Measurements from ENCODE around the gene PPP2R5C. TPM values are rescaled to one million over a fixed set of nuclear protein-coding genes. Genes with fewer than 3 reads are reported as not detected.

PPP2R5C gene
- total RNA-seq, 1 experiment from 2014 or later, result 93.0 TPM

DNA sequence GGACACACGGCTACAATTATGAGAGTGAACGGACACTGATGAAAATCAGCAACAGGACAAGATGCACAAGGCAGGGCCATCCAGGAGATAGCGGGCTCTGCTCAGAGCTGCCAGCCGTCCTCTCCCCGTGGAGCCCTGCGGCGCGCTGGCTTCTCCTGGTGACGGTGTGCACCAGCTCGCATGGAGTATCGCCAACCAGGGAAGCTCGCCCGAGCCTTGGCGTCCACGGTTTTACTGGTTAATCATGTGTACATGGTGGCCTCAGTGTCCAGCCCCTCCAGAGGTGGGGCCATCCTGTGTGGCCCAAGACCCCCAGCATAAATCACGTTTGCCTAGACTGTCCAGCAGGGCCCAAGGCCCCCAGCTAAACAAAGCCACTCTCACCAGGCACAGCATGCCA lies 171.7 kb downstream of the PPP2R5C start:
- H3K4me2 ChIP-seq (ENCODE audit: insufficient read depth, insufficient read length, low read length), result no peak overlapping the region
- H2BK5ac ChIP-seq (ENCODE audit: insufficient read length, low read length), result no peak overlapping the region
- H3K23me2 ChIP-seq (ENCODE audit: insufficient read length, low read depth, low read length, poor library complexity, severe bottlenecking), result no peaks in the 10 kb centered on the region
- H4K8ac ChIP-seq (replicated peaks; ENCODE audit: insufficient read length, low read depth, low read length), result no peak overlapping the region
- H3K27me3 Mint-ChIP-seq (ENCODE audit: low read depth), result peaks cover 64% of the 10 kb centered on the region
- no peak overlapping the region for H2BK12ac ChIP-seq (ENCODE audit: insufficient read length, low read depth, low read length)
- H2BK20ac ChIP-seq (ENCODE audit: low read depth, low read length, poor library complexity, severe bottlenecking), result no peak overlapping the region
- H4K5ac ChIP-seq (ENCODE audit: insufficient read length, low read depth, low read length), result no peak overlapping the region
- DNase-seq, result no peak
- H3K27me3 ChIP-seq (ENCODE audit: insufficient read depth, low read length), result peaks cover 2% of the 10 kb centered on the region; the same call in 1 of the 2 replicates
- H2BK120ac ChIP-seq (ENCODE audit: low read depth, low read length, poor library complexity, severe bottlenecking), result no peak overlapping the region
- H3K4me3 Mint-ChIP-seq, result no peak overlapping the region
- no peaks in the 10 kb centered on the region for H4K20me1 ChIP-seq (ENCODE audit: control insufficient read depth, insufficient read depth, insufficient read length)
- H3K27ac ChIP-seq (ENCODE audit: insufficient read length, low read depth, low read length), result no peak overlapping the region
- no peak for TF ChIP-seq CTCF (conservative IDR thresholded peaks at IDR 0.05)
- H3T11ph ChIP-seq (ENCODE audit: low read length), result no peak overlapping the region
- no peak overlapping the region for H3K18ac ChIP-seq (ENCODE audit: insufficient read length, low read depth, low read length)
- no peak overlapping the region for H4K91ac ChIP-seq (ENCODE audit: insufficient read length, low read depth, low read length)
- no peak overlapping the region for H3K56ac ChIP-seq (ENCODE audit: insufficient read length, low read depth, low read length)
- no CpG with 5 or more reads among the region's 16 CpGs for WGBS (ENCODE audit: extremely low coverage, insufficient read length, low lambda C conversion rate)
- H3K9me3 Mint-ChIP-seq, result no peaks in the 10 kb centered on the region; a peak in 2 of 5 replicates
- H3K79me2 ChIP-seq (ENCODE audit: insufficient read depth, low read length), result no peaks in the 10 kb centered on the region
- no peaks in the 10 kb centered on the region; a peak in 1 of 7 replicates for H3K36me3 Mint-ChIP-seq (ENCODE audit: insufficient read depth in 1 of 3, low read depth in 3 of 3)
- no peaks in the 10 kb centered on the region for H3K9me3 ChIP-seq (ENCODE audit: control insufficient read depth, low read depth, low read length)
- no peaks in the 10 kb centered on the region for H3K4me1 ChIP-seq (ENCODE audit: insufficient read depth, low read length)
- H2BK15ac ChIP-seq (ENCODE audit: low read depth, low read length), result no peak overlapping the region
- H3K4me1 Mint-ChIP-seq, result peaks cover 0 to 2% of the 10 kb centered on the region in 2 experiments; a peak in 2 of 4 replicates
- no peaks in the 10 kb centered on the region for H3K79me1 ChIP-seq (ENCODE audit: insufficient read depth, low read depth, low read length, poor library complexity, severe bottlenecking)
- H3K23ac ChIP-seq (ENCODE audit: insufficient read length, low read depth, low read length), result no peak overlapping the region
- no peak overlapping the region for H2AFZ ChIP-seq (ENCODE audit: low read length)
- H2AK5ac ChIP-seq (ENCODE audit: insufficient read length, low read length), result no peak overlapping the region
- no peak overlapping the region for H3K27ac Mint-ChIP-seq
- H3K14ac ChIP-seq (ENCODE audit: insufficient read depth, low read length), result peak overlapping the region; percentile 8; the same call in 1 of the 2 replicates
- H3K4ac ChIP-seq (ENCODE audit: low read depth, low read length), result no peak overlapping the region
- no peak overlapping the region for H3K9ac ChIP-seq (ENCODE audit: extremely low read depth, insufficient read length, low read length)
